ENCODE results near the gene TTC6. TPM values are rescaled to one million over a fixed set of nuclear protein-coding genes. Genes with fewer than 3 reads are reported as not detected.

The TTC6 gene
- total RNA-seq, 2 experiments from 2014 or later, result not detected

DNA sequence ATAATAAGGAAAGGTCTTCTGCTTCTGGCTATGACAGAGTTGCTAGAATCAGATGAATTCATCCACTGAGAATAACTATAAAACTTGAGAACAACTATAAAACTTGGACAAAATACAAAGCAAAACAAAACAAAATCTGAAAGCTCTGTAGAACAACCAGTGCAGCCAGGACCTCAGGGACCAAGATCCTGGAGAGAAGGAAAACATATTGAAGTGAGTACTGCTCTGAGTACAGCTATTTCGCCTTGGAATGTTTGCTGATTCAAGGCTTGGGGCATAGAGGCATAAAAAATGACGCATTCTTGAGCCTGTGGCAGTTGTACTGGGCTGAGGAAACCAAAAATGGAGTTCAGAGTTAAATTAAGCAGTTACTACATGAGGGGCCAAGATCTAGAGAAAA is 22.1 kb upstream of the TTC6 start:
- no peaks in the 10 kb centered on the region for H3K36me3 Mint-ChIP-seq
- ATAC-seq, result no peak
- H3K9me3 Mint-ChIP-seq (ENCODE audit: low read depth), result no peaks in the 10 kb centered on the region
- H3K27me3 Mint-ChIP-seq, result no peaks in the 10 kb centered on the region
- no peaks in the 10 kb centered on the region for H3K4me1 Mint-ChIP-seq
- H3K27ac Mint-ChIP-seq, result no peak overlapping the region
- DNase-seq, result no peak
- H3K4me3 Mint-ChIP-seq, result no peak overlapping the region
- CTCF ChIA-PET, result no interaction called here

DNA sequence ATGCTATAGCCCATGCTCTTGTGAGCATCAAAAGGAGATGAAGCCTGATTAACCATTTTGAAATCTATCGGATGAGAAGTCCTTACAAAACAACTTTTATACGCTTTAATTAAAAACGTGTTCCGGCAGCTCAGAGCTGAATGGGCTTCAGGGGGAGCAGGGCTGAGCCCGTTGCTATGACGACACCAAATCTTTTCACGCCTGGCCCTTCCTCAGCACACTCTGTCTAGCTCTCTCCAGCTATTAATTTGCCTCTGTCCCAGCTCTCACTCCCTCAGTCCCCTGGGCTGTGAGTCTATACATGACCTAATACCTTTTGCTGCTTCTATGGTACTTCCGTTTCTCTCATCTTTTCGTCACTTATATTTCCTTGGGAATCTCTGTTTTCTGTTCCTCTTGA is 16.2 kb upstream of the TTC6 start:
- Mint-ChIP-seq H3K36me3 (no peaks in the 10 kb centered on the region), H3K4me3 (no peak overlapping the region), H3K4me1 (no peaks in the 10 kb centered on the region), H3K27me3 (peaks cover 7% of the 10 kb centered on the region), H3K27ac (no peak overlapping the region), H3K9me3 (ENCODE audit: low read depth) (no peaks in the 10 kb centered on the region)
- no peak for ATAC-seq
- no peak for DNase-seq
- CTCF ChIA-PET, result no interaction called here

DNA sequence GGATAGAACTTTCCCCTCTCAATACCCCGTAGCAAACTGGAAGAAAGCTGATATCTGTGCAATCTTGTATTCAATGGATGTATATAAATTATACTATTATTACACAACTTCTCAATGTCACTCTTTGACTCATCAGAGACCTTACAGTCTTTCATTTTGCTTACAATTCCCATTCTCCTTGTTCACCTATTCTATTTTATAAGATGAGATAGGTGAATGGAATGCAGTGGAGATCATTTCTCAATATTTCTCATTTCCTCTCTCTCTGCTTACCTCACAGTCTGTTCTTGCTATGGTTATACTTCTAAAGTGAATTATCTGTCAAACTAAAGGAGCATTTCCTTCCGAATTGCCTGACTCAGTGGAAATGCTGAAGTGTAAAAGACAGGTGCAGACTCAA is 15.3 kb upstream of the TTC6 start:
- ATAC-seq, result no peak
- H3K4me3 Mint-ChIP-seq, result no peak overlapping the region
- H3K4me1 Mint-ChIP-seq, result no peaks in the 10 kb centered on the region
- no peaks in the 10 kb centered on the region for H3K36me3 Mint-ChIP-seq
- no peaks in the 10 kb centered on the region for H3K9me3 Mint-ChIP-seq (ENCODE audit: low read depth)
- CTCF ChIA-PET, result no interaction called here
- H3K27me3 Mint-ChIP-seq, result peaks cover 11% of the 10 kb centered on the region
- DNase-seq, result no peak
- no peak overlapping the region for H3K27ac Mint-ChIP-seq

DNA sequence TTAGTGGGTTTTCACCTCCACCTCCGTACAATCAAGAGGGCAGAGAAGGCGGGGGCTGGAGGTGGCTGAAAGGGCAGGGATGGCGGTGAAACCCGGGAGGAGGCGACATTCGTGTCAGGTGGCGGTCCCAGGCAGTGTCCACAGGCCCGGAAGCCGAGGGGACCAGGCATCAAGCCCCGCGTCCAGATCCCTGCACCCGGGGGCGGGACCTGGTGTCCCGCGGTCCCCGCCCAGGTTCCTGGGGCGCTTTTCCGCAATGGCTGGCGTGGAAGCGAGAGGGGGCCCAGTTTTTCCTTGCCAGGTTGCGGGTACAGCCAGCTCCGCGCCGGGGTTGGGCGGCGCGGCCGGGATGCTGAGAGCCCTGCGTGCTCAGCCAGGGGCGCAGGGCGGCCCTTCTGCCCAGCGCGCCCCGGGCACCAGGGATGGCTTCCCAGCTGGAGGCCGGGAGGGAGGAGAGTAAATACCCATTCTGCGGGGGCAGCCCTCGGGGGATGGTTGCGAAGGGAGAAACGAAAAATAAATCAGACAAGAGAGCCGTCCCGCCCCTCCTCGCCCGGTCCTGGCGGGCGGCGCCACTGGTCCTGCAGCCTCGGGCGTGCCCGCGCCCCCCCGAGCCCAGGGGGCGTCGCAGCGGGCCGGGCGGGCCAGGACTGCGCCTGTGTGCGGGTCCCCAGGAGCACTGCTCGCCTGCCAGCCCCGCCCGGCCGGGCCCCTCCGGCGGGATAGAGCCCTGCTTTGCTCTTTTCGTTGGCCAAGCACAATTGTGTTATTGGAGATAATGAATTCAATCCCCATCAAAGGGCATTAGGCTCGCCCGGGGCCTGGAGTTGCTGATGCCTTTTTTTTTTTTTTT is 11.8 kb upstream of the TTC6 start:
- no peaks in the 10 kb centered on the region for H3K9me3 Mint-ChIP-seq (ENCODE audit: low read depth)
- CTCF ChIA-PET, result no interaction called here
- H3K4me1 Mint-ChIP-seq, result no peaks in the 10 kb centered on the region
- no peaks in the 10 kb centered on the region for H3K36me3 Mint-ChIP-seq
- peaks cover 40% of the 10 kb centered on the region for H3K27me3 Mint-ChIP-seq
- H3K27ac Mint-ChIP-seq, result no peak overlapping the region
- no peak overlapping the region for H3K4me3 Mint-ChIP-seq
- DNase-seq, result no peak
- ATAC-seq, result no peak

DNA sequence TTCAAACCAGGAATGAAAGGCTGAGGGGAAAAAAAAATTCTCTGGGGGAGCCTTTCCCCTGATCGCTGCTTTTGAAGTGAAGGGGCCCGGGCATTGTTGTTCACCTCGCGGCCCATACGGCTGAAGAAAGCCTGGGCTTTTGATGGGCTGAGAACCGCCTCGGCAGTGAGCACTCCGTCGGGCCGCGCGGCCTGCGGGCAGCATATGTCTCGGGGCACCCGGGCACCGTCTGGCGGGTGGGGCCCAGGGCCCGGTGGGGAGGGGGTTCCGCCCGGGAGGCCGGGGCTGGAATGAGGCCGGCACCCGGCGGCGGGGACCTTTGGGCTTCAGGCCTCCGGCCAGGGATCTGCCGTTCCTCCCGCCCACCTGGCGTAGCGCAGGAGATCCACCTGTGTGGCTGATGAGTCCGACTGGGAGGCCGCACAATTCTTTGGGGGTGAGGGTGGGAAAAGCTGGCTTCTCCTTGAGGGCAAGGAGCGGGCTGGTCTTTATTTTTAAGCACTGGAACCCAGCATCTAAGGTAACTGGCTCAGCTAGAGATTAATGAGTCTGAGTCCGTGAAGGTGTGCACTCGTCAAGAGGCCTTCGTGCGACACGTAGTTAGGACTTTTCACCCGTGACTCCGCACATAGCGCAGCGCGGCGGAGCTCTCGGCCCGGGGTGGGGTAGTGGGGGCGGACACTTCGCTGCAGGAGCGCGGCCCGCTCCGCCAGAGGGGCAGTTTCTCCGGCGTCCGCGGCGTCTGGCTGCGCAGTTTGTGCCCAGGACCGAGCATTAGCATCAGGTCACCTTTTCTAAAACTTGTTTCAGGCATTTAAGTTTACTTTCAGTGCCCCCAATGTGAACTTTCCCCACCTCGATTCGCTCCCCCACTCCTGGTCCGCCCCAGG is 11.0 kb upstream of the TTC6 start:
- no peak overlapping the region for H3K4me3 Mint-ChIP-seq
- H3K27me3 Mint-ChIP-seq, result peaks cover 49% of the 10 kb centered on the region

DNA sequence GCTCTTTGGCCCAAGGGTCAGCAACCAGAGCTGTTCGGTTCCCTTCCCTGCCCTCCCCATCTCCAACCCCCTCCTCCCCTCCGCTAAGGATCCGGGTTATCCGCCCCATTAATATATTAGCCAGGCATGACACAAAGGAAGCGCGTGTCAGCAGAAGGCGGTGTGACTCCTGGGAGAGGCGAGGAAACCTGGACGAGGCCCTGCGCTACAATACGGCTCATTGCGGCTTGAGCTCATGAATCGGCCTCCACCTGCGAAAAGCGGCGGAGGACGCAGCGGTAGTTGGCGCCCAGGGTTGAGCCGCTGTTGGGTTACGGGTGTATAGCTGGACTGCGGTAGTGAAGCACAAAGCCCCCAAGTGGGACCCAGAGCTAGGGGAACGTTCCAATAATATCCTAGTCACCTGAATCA is 10.3 kb upstream of the TTC6 start:
- Mint-ChIP-seq H3K9me3 (ENCODE audit: low read depth) (no peaks in the 10 kb centered on the region), H3K36me3 (no peaks in the 10 kb centered on the region), H3K4me3 (no peak overlapping the region), H3K27me3 (peaks cover 53% of the 10 kb centered on the region), H3K27ac (no peak overlapping the region), H3K4me1 (no peaks in the 10 kb centered on the region)
- DNase-seq (no peak), ATAC-seq (no peak)
- CTCF ChIA-PET, result no interaction called here

More for the DNA sequence above, 11.0 kb upstream of the TTC6 start:
- Mint-ChIP-seq H3K36me3 (no peaks in the 10 kb centered on the region), H3K27ac (no peak overlapping the region), H3K4me1 (no peaks in the 10 kb centered on the region), H3K9me3 (ENCODE audit: low read depth) (no peaks in the 10 kb centered on the region)
- ATAC-seq, result no peak
- CTCF ChIA-PET, result no interaction called here
- DNase-seq, result no peak

DNA sequence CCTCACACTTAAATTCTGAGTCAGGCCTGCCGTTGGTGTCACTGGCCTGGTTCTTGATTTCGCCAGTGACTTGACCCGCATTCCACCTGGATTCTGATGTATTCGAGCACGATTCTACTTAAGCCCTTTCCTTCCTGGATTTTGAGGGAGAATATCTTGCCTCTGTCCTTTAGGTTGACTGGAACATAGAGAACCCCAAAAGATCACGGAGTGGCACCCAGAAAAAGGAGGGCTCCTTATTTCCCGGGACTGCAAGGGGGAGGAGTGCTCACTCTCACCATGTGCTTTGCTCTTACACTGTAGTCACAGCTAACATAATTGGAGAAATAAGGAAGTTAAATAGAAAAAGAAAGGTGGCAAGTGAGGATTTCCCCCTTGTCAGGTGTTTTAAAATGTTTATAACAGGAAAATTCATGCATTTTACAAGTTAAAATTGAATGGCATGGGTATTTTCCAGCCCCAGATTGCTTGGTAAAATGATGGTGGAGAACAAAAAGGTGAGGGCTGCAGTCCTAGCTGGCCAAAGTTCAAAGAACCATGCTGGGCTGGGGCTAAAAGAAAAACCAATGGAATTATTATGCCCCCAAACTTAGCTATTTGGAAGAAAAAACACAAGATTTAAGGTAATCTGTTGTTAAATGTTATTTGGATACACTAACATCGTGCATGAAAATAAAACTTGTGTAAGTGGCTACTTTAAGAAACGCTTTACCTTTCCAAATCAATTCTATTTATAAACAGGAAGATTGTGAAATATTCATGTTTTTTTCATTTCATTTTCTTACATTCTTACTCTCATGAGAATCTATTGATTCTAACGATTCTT is 9.2 kb upstream of the TTC6 start:
- CTCF ChIA-PET, result no interaction called here
- Mint-ChIP-seq H3K27me3 (peaks cover 64% of the 10 kb centered on the region), H3K4me1 (no peaks in the 10 kb centered on the region), H3K4me3 (no peak overlapping the region), H3K9me3 (ENCODE audit: low read depth) (no peaks in the 10 kb centered on the region), H3K36me3 (no peaks in the 10 kb centered on the region), H3K27ac (no peak overlapping the region)
- ATAC-seq, result no peak
- DNase-seq, result no peak

DNA sequence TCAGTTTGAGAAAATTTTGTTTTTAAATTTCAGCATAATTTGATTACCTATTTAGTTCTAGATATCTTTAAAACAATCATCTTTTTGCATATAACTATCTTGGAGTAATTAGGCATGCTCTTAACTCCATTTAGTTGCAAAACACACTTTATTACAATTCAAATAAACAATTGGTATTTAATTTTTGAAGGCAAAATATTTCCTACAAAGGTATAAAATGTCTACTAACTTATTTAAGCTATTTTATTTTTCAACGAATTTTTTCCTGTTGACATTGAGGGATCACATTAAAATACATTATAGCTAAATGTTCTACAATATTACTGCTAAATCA is 8.7 kb upstream of the TTC6 start:
- DNase-seq (no peak), ATAC-seq (no peak)
- peaks cover 1% of the 10 kb centered on the region for H3K4me1 Mint-ChIP-seq
- H3K27me3 Mint-ChIP-seq, result peaks cover 67% of the 10 kb centered on the region
- no peaks in the 10 kb centered on the region for H3K9me3 Mint-ChIP-seq (ENCODE audit: low read depth)
- no peak overlapping the region for H3K27ac Mint-ChIP-seq
- CTCF ChIA-PET, result no interaction called here
- no peaks in the 10 kb centered on the region for H3K36me3 Mint-ChIP-seq
- H3K4me3 Mint-ChIP-seq, result no peak overlapping the region

DNA sequence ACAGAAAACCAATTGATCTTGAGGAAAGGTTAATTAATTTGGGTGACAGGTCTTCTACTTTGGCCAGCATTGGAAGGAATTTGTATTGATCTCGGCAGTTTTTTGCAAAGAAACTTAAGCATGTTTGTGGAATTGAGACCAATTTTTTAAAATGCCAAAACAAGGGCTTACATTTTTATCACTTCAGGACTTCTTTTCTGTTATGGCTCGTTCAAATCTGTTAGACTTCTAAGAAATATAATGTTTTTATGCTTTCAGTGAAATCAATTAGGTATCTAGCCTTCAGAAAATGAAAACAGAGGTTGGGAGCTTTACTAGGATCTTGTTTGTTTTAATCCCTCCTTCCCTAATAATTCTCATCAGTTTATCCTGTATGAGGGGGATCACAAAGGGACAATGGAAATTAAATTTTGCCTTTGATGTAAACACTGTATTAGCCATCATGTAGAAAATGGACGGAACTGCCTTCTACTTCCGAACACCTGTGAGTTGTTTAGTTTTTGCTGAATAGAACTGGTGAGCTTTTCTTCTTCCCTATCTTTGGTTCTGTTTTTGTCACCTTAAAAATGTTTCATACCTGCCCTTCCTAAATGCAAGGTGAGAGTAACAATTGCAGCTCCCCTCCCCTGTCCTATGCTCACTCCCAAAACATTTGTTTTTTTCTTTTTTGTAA is 8.2 kb upstream of the TTC6 start:
- DNase-seq, result no peak
- Mint-ChIP-seq H3K27ac (no peak overlapping the region), H3K27me3 (peaks cover 71% of the 10 kb centered on the region), H3K36me3 (no peaks in the 10 kb centered on the region), H3K4me1 (peaks cover 1% of the 10 kb centered on the region), H3K4me3 (no peak overlapping the region), H3K9me3 (ENCODE audit: low read depth) (no peaks in the 10 kb centered on the region)
- ATAC-seq, result no peak
- CTCF ChIA-PET, result interaction anchor here (0.8 kb wide), 1 partner anchor 10 kb away, joined by 3 read pairs; no protein-coding TSS in a partner anchor

DNA sequence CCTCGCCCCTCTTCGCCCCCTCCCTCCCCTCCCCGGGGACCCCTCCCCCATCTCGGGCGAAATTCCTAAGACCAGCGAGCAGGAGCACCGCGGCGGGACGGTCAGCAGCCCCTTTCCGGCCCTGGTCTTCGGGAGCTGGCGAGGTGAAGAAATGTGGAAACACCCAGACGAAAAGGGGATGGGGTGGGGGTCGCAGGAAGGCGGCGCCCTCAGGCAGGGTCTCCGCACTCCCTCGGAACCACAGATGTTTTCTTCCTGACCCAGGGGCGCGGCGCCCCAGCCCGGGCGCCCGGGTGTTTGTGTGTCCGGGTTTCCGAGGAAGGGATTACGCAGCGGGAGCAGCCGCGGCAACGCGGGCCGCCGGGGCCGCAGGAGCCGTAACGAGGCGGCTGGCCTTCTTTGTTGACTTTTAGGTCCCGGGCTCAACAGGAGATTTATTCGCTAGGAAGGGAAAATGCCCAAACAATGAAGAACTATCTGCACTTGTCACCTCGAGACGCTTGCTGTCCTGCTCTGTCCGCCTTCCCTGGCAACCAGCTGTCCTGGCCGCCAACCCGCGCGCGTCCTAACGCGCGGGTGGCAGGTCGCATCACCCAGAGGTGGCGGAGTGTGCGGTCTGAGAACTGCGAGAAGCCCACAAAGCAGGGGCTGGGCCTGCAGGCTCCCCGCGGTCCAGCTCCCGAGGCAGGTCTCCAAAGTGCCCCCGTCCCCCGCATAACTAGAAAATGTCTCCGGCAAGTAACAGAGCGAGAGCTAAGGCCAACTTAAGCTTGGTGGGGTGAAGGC is 7.4 kb upstream of the TTC6 start:
- CTCF ChIA-PET, result interaction anchor here (0.8 kb wide), 1 partner anchor 11 kb away, joined by 3 read pairs; no protein-coding TSS in a partner anchor
- DNase-seq (no peak), ATAC-seq (no peak)
- peaks cover 73% of the 10 kb centered on the region for H3K27me3 Mint-ChIP-seq
- H3K9me3 Mint-ChIP-seq (ENCODE audit: low read depth), result peaks cover 2% of the 10 kb centered on the region
- H3K4me1 Mint-ChIP-seq, result peaks cover 1% of the 10 kb centered on the region
- H3K36me3 Mint-ChIP-seq, result peaks cover 2% of the 10 kb centered on the region
- H3K4me3 Mint-ChIP-seq, result no peak overlapping the region
- no peak overlapping the region for H3K27ac Mint-ChIP-seq

DNA sequence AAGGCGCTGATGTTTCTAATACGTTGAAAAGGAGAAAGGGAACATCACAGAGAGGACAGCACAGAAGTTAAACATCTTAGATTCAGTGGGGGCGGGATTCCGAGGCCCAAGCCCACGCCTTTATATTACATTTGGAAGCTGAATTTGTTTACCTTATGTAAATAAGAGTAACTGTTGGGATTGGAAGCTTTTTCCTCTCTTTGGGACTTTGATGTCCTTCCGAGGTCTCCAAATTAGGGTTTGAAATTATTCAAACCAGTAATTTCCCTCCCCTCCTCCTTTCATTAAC is 6.8 kb upstream of the TTC6 start:
- no peak overlapping the region for H3K27ac Mint-ChIP-seq
- ATAC-seq (no peak), DNase-seq (no peak)
- H3K36me3 Mint-ChIP-seq, result peaks cover 2% of the 10 kb centered on the region
- H3K27me3 Mint-ChIP-seq, result peaks cover 76% of the 10 kb centered on the region
- no peak overlapping the region for H3K4me3 Mint-ChIP-seq
- peaks cover 2% of the 10 kb centered on the region for H3K9me3 Mint-ChIP-seq (ENCODE audit: low read depth)
- H3K4me1 Mint-ChIP-seq, result peaks cover 1% of the 10 kb centered on the region
- CTCF ChIA-PET, result no interaction called here

DNA sequence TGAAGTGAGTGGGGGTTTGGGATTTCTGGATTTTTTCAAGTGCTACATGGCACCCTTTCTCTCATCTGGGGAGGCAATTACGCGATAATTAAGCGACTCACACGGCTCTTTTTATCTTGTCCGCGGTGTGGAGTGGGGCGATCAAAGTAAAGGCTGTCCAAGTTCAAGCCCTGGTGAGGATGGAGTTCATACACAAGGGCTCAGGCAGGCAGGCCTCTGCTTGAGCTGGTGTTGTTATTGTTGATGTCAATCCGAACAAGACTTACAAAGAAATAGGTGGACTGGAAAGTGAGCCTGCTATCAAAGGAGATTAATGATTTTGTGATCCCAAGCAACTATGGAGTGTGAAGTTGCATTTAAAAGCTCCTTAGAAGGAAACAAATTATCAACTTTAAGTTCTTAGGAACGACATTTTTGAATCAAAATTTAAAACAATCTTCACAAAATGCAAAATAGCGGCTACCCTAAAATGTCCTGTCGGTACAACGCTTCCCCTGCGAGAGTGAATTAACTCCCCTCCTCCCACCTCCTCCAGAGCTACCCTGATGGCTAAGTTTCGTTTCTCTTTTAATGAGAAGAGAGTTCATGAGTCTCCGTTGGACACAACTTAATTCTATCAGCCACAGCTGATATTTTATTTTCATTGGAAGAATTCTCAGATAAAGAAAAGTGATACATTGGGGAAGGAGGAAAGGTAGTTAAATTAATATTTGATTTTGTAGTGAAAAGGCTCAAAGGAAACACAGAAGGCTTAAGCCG is 6.3 kb upstream of the TTC6 start:
- H3K4me1 Mint-ChIP-seq, result peaks cover 3% of the 10 kb centered on the region
- H3K36me3 Mint-ChIP-seq, result peaks cover 3% of the 10 kb centered on the region
- DNase-seq, result no peak
- CTCF ChIA-PET, result no interaction called here
- H3K27ac Mint-ChIP-seq, result no peak overlapping the region
- ATAC-seq, result no peak
- H3K27me3 Mint-ChIP-seq, result peaks cover 81% of the 10 kb centered on the region
- H3K9me3 Mint-ChIP-seq (ENCODE audit: low read depth), result peaks cover 2% of the 10 kb centered on the region
- no peak overlapping the region for H3K4me3 Mint-ChIP-seq
